Activated T-cell treated with anti-CD3 and anti-CD28 coated beads, Interleukin-2, amount 50 U/mL, for 1 hour (primary cell): ENCODE measurements around the gene DNAAF6.
A peak's percentile ranks its signal among the peaks of the same experiment; 100 is the strongest.
"Not testable (repeated sequence)": the region's sequence is repeated elsewhere in the genome, so short reads cannot be mapped to it uniquely, and the experiment has no call there.

Experiments
- DNase-seq: peaks from one replicate; pipeline ENCODE4 v3.0.0-alpha.2; 2020

Gene DNAAF6

GRCh38 chrX:107205770-107206696, at the start of gene DNAAF6, which contains the start of gene NUP62CL:
Gene DNAAF6, plus strand, starts transcription at chrX:107206611. Its CDS starts 6,265 bp downstream, at chrX:107212876.
Gene NUP62CL, minus strand, starts transcription at chrX:107206433. Its CDS starts 31,287 bp downstream, at chrX:107175146.
- peak; percentile 65 for DNase-seq

GRCh38 chrX:107157618-107158017, 48.8 kb upstream of the DNAAF6 start:
- DNase-seq = not testable (repeated sequence)

- DNase-seq = no peak
These were observed 39.1 kb upstream of the DNAAF6 start for GRCh38 chrX:107167163-107167921.

- no peak for DNase-seq
These were observed 38.2 kb upstream of the DNAAF6 start for GRCh38 chrX:107168257-107168656.

- no peak for DNase-seq
These were observed 37.7 kb upstream of the DNAAF6 start for GRCh38 chrX:107168712-107169111.

GRCh38 chrX:107171369-107172102, 34.9 kb upstream of the DNAAF6 start:
- no peak for DNase-seq

GRCh38 chrX:107197319-107197718, 9.1 kb upstream of the DNAAF6 start:
- no peak for DNase-seq

- not testable (repeated sequence) for DNase-seq
These were observed 8.3 kb upstream of the DNAAF6 start for GRCh38 chrX:107198074-107198473.

GRCh38 chrX:107199491-107199890, 6.9 kb upstream of the DNAAF6 start:
- no peak for DNase-seq

- DNase-seq = no peak
These were observed 2.3 kb upstream of the DNAAF6 start for GRCh38 chrX:107204068-107204605.

GRCh38 chrX:107206697-107207065, 270 bp downstream of the DNAAF6 start:
- no peak for DNase-seq

- DNase-seq = no peak
These were observed 678 bp downstream of the DNAAF6 start for GRCh38 chrX:107207089-107207488.

GRCh38 chrX:107207943-107208342, 1.5 kb downstream of the DNAAF6 start:
- DNase-seq = no peak

- no peak for DNase-seq
These were observed 7.1 kb downstream of the DNAAF6 start for GRCh38 chrX:107213477-107213876.

- no peak for DNase-seq
These were observed 20.3 kb downstream of the DNAAF6 start for GRCh38 chrX:107226757-107227156.

- no peak for DNase-seq
These were observed 21.5 kb downstream of the DNAAF6 start for GRCh38 chrX:107227780-107228485.

- no peak for DNase-seq
These were observed 22.0 kb downstream of the DNAAF6 start for GRCh38 chrX:107228486-107228819.

GRCh38 chrX:107272431-107272921, 66.1 kb downstream of the DNAAF6 start:
- DNase-seq = no peak

GRCh38 chrX:107273795-107274194, 67.4 kb downstream of the DNAAF6 start:
- no peak for DNase-seq

- no peak for DNase-seq
These were observed 82.3 kb downstream of the DNAAF6 start for GRCh38 chrX:107288676-107289075.

- no peak for DNase-seq
These were observed 83.6 kb downstream of the DNAAF6 start for GRCh38 chrX:107290019-107290418.

GRCh38 chrX:107293056-107293455, 86.6 kb downstream of the DNAAF6 start:
- no peak for DNase-seq
